Measurements from ENCODE around the gene PUS3. TPM values are rescaled to one million over a fixed set of nuclear protein-coding genes. Genes with fewer than 3 reads are reported as not detected.

Gene PUS3
- total RNA-seq, 2 experiments from 2014 or later, result 8.6 to 10.2 TPM

GRCh38 chr11:125941267-125941618, 38.2 kb upstream of the PUS3 start:
- intact Hi-C loops (cut with micrococcal nuclease; ENCODE audit: unreplicated experiment), result no loop called here
- CTCF ChIA-PET (ENCODE audit: unreplicated experiment), result interaction anchor here (2.0 kb wide), 1 partner anchor 252 kb away, joined by 5 read pairs; no protein-coding TSS in a partner anchor
- Histone ChIP-seq H3K9me3 (ENCODE audit: low read length) (no peaks in the 10 kb centered on the region), H3K9me2 (ENCODE audit: insufficient read depth, low read length) (no peaks in the 10 kb centered on the region), H3K36me3 (ENCODE audit: insufficient read depth, low read length) (no peaks in the 10 kb centered on the region), H3K4me2 (ENCODE audit: low read length) (no peak overlapping the region), H3K4me1 (ENCODE audit: insufficient read depth, low read length, poor library complexity, severe bottlenecking) (no peaks in the 10 kb centered on the region), H4K20me1 (ENCODE audit: insufficient read depth, low read length) (no peaks in the 10 kb centered on the region), H3K27ac (ENCODE audit: low read depth, low read length, poor library complexity, severe bottlenecking) (no peak overlapping the region), H3K4me3 (ENCODE audit: low read depth, low read length, poor library complexity, severe bottlenecking) (no peak overlapping the region), H2AFZ (ENCODE audit: low read length) (no peak overlapping the region), H3K79me2 (ENCODE audit: insufficient read depth, low read depth, low read length) (no peaks in the 10 kb centered on the region)
- no peak for DNase-seq (ENCODE audit: low spot score)
- no TSS peak for BruUV-seq (replicated peaks)
- TF ChIP-seq EZH2phosphoT487 (IDR thresholded peaks at IDR 0.05; ENCODE audit: borderline replicate concordance, low read depth, low read length) (no peak), CTCF (conservative IDR thresholded peaks at IDR 0.05; ENCODE audit: low read length) (no peak)
- POLR2A ChIA-PET, result interaction anchor here (0.6 to 1.6 kb wide), 3 partner anchors 14 to 252 kb away, joined by 4 to 8 read pairs (median 5); no protein-coding TSS in a partner anchor

GRCh38 chr11:125940145-125940544, 37.1 kb upstream of the PUS3 start:
- Histone ChIP-seq H3K9me3 (ENCODE audit: low read length) (no peaks in the 10 kb centered on the region), H3K27ac (ENCODE audit: low read depth, low read length, poor library complexity, severe bottlenecking) (no peak overlapping the region), H4K20me1 (ENCODE audit: insufficient read depth, low read length) (no peaks in the 10 kb centered on the region), H2AFZ (ENCODE audit: low read length) (no peak overlapping the region), H3K4me1 (ENCODE audit: insufficient read depth, low read length, poor library complexity, severe bottlenecking) (no peaks in the 10 kb centered on the region), H3K4me2 (ENCODE audit: low read length) (no peak overlapping the region), H3K4me3 (ENCODE audit: low read depth, low read length, poor library complexity, severe bottlenecking) (no peak overlapping the region), H3K9me2 (ENCODE audit: insufficient read depth, low read length) (no peaks in the 10 kb centered on the region), H3K36me3 (ENCODE audit: insufficient read depth, low read length) (no peaks in the 10 kb centered on the region), H3K79me2 (ENCODE audit: insufficient read depth, low read depth, low read length) (no peaks in the 10 kb centered on the region)
- CTCF ChIA-PET (ENCODE audit: unreplicated experiment), result no interaction called here
- POLR2A ChIA-PET, result interaction anchor here (0.7 to 1.6 kb wide), 3 partner anchors 12 to 273 kb away, joined by 3 to 8 read pairs (median 4); no protein-coding TSS in a partner anchor
- TF ChIP-seq EZH2phosphoT487 (IDR thresholded peaks at IDR 0.05; ENCODE audit: borderline replicate concordance, low read depth, low read length) (no peak), CTCF (conservative IDR thresholded peaks at IDR 0.05; ENCODE audit: low read length) (no peak)
- no peak for DNase-seq (ENCODE audit: low spot score)
- no TSS peak for BruUV-seq (replicated peaks)
- intact Hi-C loops (cut with micrococcal nuclease; ENCODE audit: unreplicated experiment), result no loop called here

- Histone ChIP-seq H3K27ac (ENCODE audit: low read depth, low read length, poor library complexity, severe bottlenecking) (no peak overlapping the region), H3K9me3 (ENCODE audit: low read length) (no peaks in the 10 kb centered on the region), H3K4me3 (ENCODE audit: low read depth, low read length, poor library complexity, severe bottlenecking) (no peak overlapping the region), H2AFZ (ENCODE audit: low read length) (peak overlapping the region; percentile 40; the same call in 1 of the 2 replicates), H3K79me2 (ENCODE audit: insufficient read depth, low read depth, low read length) (no peaks in the 10 kb centered on the region), H4K20me1 (ENCODE audit: insufficient read depth, low read length) (no peaks in the 10 kb centered on the region), H3K36me3 (ENCODE audit: insufficient read depth, low read length) (no peaks in the 10 kb centered on the region), H3K4me2 (ENCODE audit: low read length) (no peak overlapping the region), H3K9me2 (ENCODE audit: insufficient read depth, low read length) (no peaks in the 10 kb centered on the region), H3K4me1 (ENCODE audit: insufficient read depth, low read length, poor library complexity, severe bottlenecking) (no peaks in the 10 kb centered on the region)
- DNase-seq (ENCODE audit: low spot score), result no peak
- CTCF ChIA-PET (ENCODE audit: unreplicated experiment), result no interaction called here
- no TSS peak for BruUV-seq (replicated peaks)
- intact Hi-C loops (cut with micrococcal nuclease; ENCODE audit: unreplicated experiment), result no loop called here
- TF ChIP-seq CTCF (conservative IDR thresholded peaks at IDR 0.05; ENCODE audit: low read length), result no peak
- no peak for TF ChIP-seq EZH2phosphoT487 (IDR thresholded peaks at IDR 0.05; ENCODE audit: borderline replicate concordance, low read depth, low read length)
- POLR2A ChIA-PET, result no interaction called here
These were observed 36.1 kb upstream of the PUS3 start for GRCh38 chr11:125939081-125939521.

Data from OCI-LY7 (cell line).